ENCODE data around the gene PATJ.
"Not testable (repeated sequence)": the region's sequence is repeated elsewhere in the genome, so short reads cannot be mapped to it uniquely, and the experiment has no call there.

PATJ gene

GRCh38 chr1:61749574-61749973, 7.3 kb downstream of the PATJ start:
- no peak for DNase-seq

- no peak for DNase-seq
These were observed 10.7 kb downstream of the PATJ start for GRCh38 chr1:61752921-61753389.

DNA sequence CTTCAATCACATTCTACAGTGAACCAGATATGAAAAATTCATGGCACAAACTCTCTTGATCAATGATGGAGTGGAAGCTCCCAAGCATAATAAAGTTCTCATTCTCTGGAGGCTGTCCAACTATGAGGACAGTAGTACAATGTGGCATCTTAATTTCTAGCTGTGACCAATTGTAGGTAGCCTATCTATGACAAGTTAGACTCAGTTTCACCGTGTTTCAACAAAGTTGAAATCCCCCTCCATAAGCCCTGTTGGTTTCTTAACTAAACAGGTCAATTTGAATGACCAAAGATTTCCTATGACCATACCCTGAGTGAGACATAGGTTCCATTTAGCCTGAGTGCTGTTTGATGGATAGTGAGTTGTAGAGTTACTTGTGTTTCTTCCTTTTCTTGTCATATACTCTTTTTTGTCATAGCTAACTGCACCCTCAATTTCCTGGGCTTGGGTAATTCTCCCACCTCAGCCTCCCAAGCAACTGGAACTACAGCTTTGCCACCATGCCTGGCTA, 11.8 kb downstream of the PATJ start:
- no peak for DNase-seq

- no peak for DNase-seq
These were observed 12.3 kb downstream of the PATJ start for GRCh38 chr1:61754545-61754944.

DNA sequence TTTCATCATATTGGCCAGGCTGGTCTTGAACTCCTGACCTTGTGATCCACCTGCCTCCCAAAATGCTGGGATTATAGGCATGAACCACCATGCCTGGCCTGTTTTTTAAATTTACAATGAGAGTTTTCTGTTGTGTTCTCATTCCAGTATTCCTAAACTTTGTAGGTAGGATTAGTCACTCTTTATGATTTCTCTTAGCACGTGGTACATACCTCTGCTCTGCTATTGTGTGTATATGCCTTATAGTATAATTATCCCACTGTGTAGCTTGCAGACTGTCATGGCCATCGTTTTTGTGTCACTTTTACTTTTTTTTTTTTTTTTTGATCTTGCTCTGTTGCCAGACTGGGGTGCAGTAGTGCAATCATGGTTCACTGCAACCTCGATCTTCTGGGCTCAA, 14.5 kb downstream of the PATJ start:
- no peak for DNase-seq

- DNase-seq, result no peak
These were observed 15.7 kb downstream of the PATJ start for GRCh38 chr1:61757950-61758349.

GRCh38 chr1:61770131-61770530, 27.9 kb downstream of the PATJ start:
- DNase-seq, result no peak

GRCh38 chr1:61776091-61776490, 33.8 kb downstream of the PATJ start:
- DNase-seq, result no peak

- no peak for DNase-seq
These were observed 37.0 kb downstream of the PATJ start for GRCh38 chr1:61779231-61779630.

GRCh38 chr1:61781151-61781550, 38.9 kb downstream of the PATJ start:
- DNase-seq, result no peak

DNA sequence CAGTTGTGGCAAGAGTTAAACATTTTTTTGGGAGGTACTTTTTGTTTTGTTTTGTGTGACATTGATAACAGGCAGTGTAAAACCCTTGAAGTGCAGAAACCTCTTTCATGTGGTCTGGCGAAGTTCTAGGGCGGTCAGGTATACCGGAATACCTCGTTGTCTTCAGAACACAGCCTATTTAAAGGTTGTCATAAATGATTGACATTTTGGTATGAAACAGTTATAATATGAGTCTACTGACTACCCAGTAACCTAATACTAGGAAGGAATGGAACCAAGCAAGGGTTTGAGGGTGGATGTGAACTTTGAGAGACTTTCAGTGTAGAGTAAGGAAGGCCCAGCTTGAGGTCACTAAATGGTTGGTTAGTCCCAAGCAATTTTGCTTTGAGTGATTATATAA, 40.5 kb downstream of the PATJ start:
- DNase-seq, result peak; percentile 26

DNA sequence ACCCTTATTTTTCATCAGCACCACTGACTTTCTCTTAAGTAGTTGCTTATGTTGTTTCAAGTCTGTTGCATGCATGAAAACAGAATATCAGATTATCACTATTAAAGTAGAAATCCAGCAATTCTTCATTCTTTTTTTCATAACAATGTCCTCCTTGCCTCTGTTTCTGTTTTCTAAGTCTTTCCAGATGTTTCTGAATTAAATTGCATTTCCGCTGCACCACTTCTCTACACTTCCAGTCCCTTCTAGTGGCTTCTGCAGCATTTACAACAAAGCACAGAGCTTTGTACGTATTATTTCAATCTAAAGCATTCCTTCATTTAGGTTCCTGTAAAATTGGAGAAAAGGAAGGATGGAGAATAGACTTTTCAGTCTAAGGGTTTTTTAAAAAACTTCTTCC, 42.4 kb downstream of the PATJ start:
- no peak for DNase-seq

DNA sequence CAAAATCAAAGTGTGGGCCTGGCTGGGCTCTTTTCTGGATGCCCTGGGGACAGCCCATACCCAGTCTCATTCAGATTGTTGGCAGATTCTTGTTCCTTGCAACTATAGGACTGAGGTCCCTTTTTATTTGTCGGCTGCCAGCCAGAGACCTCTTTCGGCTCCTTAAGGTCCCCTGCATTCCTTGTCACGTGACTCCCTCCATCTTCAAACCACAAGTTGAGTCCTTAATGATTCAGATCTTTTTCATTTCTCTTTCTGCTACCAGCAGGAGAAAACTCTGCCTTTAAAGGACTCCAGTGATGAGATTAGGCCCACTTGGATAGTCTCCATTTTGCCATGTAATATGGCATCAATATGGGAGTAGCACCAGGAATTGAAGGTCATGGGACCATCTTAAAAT, 48.6 kb downstream of the PATJ start:
- DNase-seq, result no peak

GRCh38 chr1:61797045-61797755, 54.9 kb downstream of the PATJ start:
- DNase-seq, result no peak

GRCh38 chr1:61801047-61801446, 58.8 kb downstream of the PATJ start:
- DNase-seq, result not testable (repeated sequence)

GRCh38 chr1:61807606-61808140, 65.4 kb downstream of the PATJ start:
- DNase-seq, result no peak

DNA sequence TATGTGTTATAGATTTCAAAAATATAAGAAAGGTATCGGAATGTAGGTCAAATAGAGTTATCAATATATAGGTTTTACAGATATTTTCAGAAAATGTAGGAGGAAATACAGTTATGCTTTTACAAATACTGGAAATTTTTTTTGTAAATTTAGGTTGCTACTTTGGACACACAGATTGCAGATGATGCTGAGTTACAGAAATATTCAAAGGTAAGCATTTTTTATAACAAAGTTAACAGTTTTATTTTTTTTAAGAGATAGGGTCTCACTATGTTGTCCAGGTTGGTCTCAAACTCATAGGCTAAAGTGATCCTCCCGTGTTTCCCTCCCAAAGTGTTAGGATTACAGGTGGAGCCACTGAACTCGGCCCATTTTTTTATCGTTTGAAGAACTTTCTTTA, 66.0 kb downstream of the PATJ start:
- no peak for DNase-seq

DNA sequence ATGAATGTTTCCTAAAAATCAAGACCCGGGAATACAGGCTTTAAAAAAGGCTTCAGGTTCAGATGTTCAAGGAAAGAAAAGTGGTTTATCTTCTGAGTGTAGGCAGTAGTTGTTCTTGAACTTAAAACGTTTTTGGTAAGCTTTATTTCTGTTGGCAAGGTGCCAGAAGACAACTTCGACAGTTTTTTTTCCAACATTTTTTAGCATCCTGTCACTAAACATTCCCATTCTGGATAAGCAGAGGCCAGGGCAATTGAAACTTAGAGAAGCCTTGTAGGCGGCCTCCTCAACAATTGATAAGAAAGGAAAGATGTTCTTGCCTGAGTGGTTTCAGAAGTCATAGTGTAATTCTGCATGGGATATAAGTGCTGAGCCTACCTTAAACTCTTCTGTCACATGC, 66.7 kb downstream of the PATJ start:
- no peak for DNase-seq

GRCh38 chr1:61812916-61813315, 70.6 kb downstream of the PATJ start:
- no peak for DNase-seq

DNA sequence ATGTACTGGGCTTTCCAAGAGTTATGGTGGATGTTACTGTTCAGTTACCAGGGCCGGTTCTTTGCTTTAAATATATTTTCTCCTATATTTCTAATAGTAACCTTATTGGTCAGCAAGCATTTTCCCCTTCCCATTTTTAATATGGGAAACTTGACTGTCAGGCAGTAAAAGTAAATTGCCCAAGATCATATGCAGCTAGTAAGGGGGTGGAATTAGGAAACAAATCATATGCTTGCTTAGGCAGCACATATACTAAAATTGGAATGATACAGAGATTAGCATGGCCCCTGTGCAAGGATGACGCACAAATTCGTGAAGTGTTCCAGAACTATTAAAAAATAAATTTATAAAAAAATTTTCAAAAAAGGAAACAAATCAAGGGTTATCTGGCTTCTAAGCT, 73.9 kb downstream of the PATJ start:
- no peak for DNase-seq

GRCh38 chr1:61818992-61819391, 76.7 kb downstream of the PATJ start:
- no peak for DNase-seq

- no peak for DNase-seq
These were observed 77.1 kb downstream of the PATJ start for GRCh38 chr1:61819421-61819820.

- DNase-seq, result no peak
These were observed 83.1 kb downstream of the PATJ start for GRCh38 chr1:61825393-61825792.

GRCh38 chr1:61828805-61829204, 86.5 kb downstream of the PATJ start:
- no peak for DNase-seq

DNA sequence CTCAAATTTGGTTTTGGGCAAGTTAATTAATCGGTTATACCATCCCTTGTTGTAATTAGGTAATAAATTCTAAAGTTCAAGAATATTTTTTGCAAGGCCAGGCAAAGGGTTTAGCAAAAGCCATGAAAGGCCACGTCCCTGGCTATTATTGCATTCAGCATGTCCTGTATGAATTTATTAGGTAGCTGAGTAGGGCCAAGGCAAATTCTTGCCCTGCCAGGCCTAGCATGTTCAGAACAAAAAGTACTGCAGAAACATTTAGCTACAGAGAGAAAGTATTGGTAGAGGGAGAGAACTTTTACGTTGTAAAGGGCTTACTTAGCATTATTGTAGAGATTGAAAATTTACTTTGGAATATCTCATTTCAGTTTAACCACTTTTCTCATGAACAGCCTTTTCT, 94.4 kb downstream of the PATJ start:
- DNase-seq, result no peak

Data from activated T-cell treated with anti-CD3 and anti-CD28 coated beads for 4 hours (primary cell).